Adrenal gland (tissue), 12 donors: ENCODE results near the gene PUM2. TPM values are rescaled to one million over a fixed set of nuclear protein-coding genes. Genes with fewer than 3 reads are reported as not detected.
"Not testable (repeated sequence)": the region's sequence is repeated elsewhere in the genome, so short reads cannot be mapped to it uniquely, and the experiment has no call there.

Experiments used
- DNase-seq, 7 donors: peaks; one replicate each; pipeline ENCODE4 v3.0.0-alpha.2; 2019 to 2020
- H3K27ac ChIP-seq, 5 donors: fragments of 200-600 bp; sonication (generic) in 4 of 5; 1 replicate in 3 of 5; 2 replicates in 2 of 5; pipeline versions ENCODE4 v1.5.1 to v1.8.0; 2016 to 2020; ENCODE audit warnings: mild to moderate bottlenecking in 1 of 5
- H3K27me3 ChIP-seq: fragments of 200-600 bp; 2 replicates; pipeline ENCODE4 v1.8.0; 2021
- H3K36me3 ChIP-seq, 2 donors: fragments of 200-600 bp; replicated peaks in 1 of 2; 1 replicate in 1 of 2; 2 replicates in 1 of 2; pipeline versions ENCODE4 v1.5.1 to v1.8.0; 2018 to 2022
- H3K4me1 ChIP-seq, 2 donors: fragments of 200-600 bp; replicated peaks in 1 of 2; 1 replicate in 1 of 2; 2 replicates in 1 of 2; pipeline versions ENCODE4 v1.5.1 to v1.8.0; 2018 to 2021
- H3K4me3 ChIP-seq, 4 donors: fragments of 200-600 bp; sonication (generic) in 3 of 4; one replicate each; pipeline ENCODE4 v1.5.1; 2016 to 2018
- H3K9me3 ChIP-seq, 3 donors: fragments of 200-600 bp; sonication (generic) in 1 of 3; replicated peaks in 1 of 3; 1 replicate in 2 of 3; 2 replicates in 1 of 3; pipeline versions ENCODE4 v1.5.1 to v1.8.0; 2016 to 2021
- POLR2A ChIP-seq, 2 donors: fragments of 450-650 bp; IDR thresholded peaks; one replicate each; pipeline ENCODE4 v1.6.1; 2017; ENCODE audit warnings: antibody characterized with exemption in 2 of 2, mild to moderate bottlenecking in 2 of 2, moderate library complexity in 1 of 2
- WGBS, 4 donors: extraction: QIAGEN DNeasy Blood & Tissue Kit in 2 of 4; methylation state at CpG; one replicate each; pipeline versions ENCODE4 v1.1.5 to v1.1.7; 2013 to 2017; 5-methylcytosine and 5-hydroxymethylcytosine counted together
- intact Hi-C, 2 donors: fragments of 100-400 bp; cut with DNase I; formaldehyde crosslinking; loops; one replicate each; pipeline versions ENCODE4 v1.14.1 to v1.15.0; 2022 to 2023
- polyA plus RNA-seq, 3 donors: library from polyadenylated mRNA; stranded (reverse); fragments of 200-250 nt in 2 of 3; fragments of 350-450 nt in 1 of 3; fragmentation: Illumina TruSeq in 1 of 3; extraction: RNeasy Lipid Tissue Mini Kit (QIAGEN cat#74804) in 1 of 3; gene quantifications; one replicate each; pipeline ENCODE4 v1.2.3, GENCODE V29; 2013 to 2014
- total RNA-seq, 9 donors: library from RNA; depleted of rRNA in 4 of 9; stranded (reverse); fragments of >200 nt in 4 of 9; fragments of 120-200 nt in 1 of 9; fragmentation: NEBNext Ultra II Directional in 1 of 9; extraction: Animal tissue kit (Norgen Biotek cat#: 25700) in 1 of 9; gene quantifications; one replicate each; pipeline versions ENCODE4 v1.1.0 to v1.2.4, GENCODE V29; 2013 to 2023
- TF ChIP-seq, protein P1 (sequence below), 6 experiments: fragments of 450-650 bp in 4 of 6; fragments of 200-600 bp in 2 of 6; sonication (generic) in 1 of 6; IDR thresholded peaks; 1 replicate in 5 of 6; 2 replicates in 1 of 6; pipeline versions ENCODE4 v1.5.1 to v1.8.0; 2016 to 2021; ENCODE audit warnings: antibody characterized with exemption in 6 of 6, mild to moderate bottlenecking in 2 of 6, moderate library complexity in 1 of 6
- donor health status: healthy with polysubstance abuse.
- donor health status: Bipolar disorder and iron deficiency.
- donor health status: DM: yes; HTN: yes; CAD: no.
- donor health status: DM: no; HTN: no; CAD: no.
- donor health status: DM: no; HTN: no; CAD: no.
- donor health status: DM: yes; HTN: yes; CAD: no.

The PUM2 gene
- total and polyA plus RNA-seq, 12 donors: 25.5 to 105 (median 53.3) TPM

DNA sequence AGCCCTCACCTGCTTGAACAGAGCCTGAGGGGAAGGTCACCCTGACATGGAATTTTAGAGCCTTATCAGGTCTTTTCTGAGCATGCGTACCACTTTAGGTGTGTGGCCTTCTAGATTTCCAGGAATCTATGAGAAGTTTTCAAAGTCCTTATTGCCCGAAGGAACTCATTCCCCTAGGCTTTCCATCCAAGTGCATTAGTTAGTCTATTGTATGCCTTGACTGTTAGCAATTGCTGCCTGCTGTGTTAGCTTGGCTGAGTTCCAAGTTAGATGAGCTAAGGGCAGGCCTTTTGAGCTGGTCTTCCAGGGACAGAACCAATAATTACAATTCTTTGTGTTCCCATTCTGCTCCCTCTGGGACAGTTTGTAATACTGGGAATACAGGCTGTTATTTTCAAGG lies 30.8 kb upstream of the PUM2 start:
- Histone ChIP-seq H3K4me1 (peaks cover 0 to 17% of the 10 kb centered on the region in 2 donors), H3K27ac (no peak overlapping the region)
- intact Hi-C loops: no loop called here

GRCh38 chr2:20378891-20379519 lies 28.4 kb upstream of the PUM2 start:
- Histone ChIP-seq H3K4me3 (no peak overlapping the region), H3K27me3 (no peaks in the 10 kb centered on the region), H3K27ac (peak overlapping the region in 2 of 5 donors; percentile 42 to 51), H3K4me1 (peaks cover 0 to 17% of the 10 kb centered on the region in 2 donors), H3K36me3 (no peaks in the 10 kb centered on the region), H3K9me3 (no peaks in the 10 kb centered on the region)
- WGBS, 4 donors: 20 to 26% (median 24%) methylated on average over 13 of the region's 13 CpGs
- TF ChIP-seq, protein P1, sequence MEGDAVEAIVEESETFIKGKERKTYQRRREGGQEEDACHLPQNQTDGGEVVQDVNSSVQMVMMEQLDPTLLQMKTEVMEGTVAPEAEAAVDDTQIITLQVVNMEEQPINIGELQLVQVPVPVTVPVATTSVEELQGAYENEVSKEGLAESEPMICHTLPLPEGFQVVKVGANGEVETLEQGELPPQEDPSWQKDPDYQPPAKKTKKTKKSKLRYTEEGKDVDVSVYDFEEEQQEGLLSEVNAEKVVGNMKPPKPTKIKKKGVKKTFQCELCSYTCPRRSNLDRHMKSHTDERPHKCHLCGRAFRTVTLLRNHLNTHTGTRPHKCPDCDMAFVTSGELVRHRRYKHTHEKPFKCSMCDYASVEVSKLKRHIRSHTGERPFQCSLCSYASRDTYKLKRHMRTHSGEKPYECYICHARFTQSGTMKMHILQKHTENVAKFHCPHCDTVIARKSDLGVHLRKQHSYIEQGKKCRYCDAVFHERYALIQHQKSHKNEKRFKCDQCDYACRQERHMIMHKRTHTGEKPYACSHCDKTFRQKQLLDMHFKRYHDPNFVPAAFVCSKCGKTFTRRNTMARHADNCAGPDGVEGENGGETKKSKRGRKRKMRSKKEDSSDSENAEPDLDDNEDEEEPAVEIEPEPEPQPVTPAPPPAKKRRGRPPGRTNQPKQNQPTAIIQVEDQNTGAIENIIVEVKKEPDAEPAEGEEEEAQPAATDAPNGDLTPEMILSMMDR (IDR thresholded peaks at IDR 0.05): peak; percentile 68 to 86 (median 82)
- TF ChIP-seq POLR2A (IDR thresholded peaks at IDR 0.05): no peak
- intact Hi-C loops: loop anchor here in 1 of 2 donors (10.0 kb wide), 1 partner anchor 266 kb away; no protein-coding TSS in a partner anchor
- peak; percentile 85 to 93 (median 90) for DNase-seq

More for the DNA sequence above, 30.8 kb upstream of the PUM2 start:
- DNase-seq: peak in 6 of 7 donors; percentile 44 to 71 (median 48)
- no peak overlapping the region for H3K4me3 ChIP-seq
- TF ChIP-seq, protein P1 (IDR thresholded peaks at IDR 0.05): no peak
- TF ChIP-seq POLR2A (IDR thresholded peaks at IDR 0.05): no peak
- 40 to 68% (median 57%) methylated on average over 1 to 2 of the region's 2 CpGs for WGBS, 4 donors
- no peaks in the 10 kb centered on the region for H3K27me3 ChIP-seq
- H3K36me3 ChIP-seq: no peaks in the 10 kb centered on the region
- H3K9me3 ChIP-seq: no peaks in the 10 kb centered on the region

DNA sequence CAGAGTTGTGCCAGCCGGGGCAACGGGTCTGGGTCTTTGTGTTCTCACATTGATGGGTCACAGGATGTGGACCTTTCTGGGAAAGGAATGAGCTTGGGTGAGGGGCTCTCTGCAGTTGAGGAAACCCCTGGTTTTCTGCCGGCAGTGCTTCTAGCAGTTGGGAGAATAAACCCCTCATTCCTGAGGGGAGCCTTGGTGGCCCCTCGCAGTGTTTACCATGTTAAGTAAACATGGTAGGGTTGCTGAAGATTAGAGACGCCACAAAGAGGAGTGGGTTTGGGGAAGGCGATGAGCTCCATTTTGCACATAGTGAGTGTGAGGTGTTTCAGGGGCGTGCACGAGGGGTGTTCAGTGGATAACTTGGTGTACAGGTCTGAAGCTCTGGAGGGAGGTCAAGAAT lies 27.7 kb upstream of the PUM2 start:
- Histone ChIP-seq H3K9me3 (no peaks in the 10 kb centered on the region), H3K4me1 (peaks cover 0 to 17% of the 10 kb centered on the region in 2 donors), H3K36me3 (no peaks in the 10 kb centered on the region), H3K4me3 (no peak overlapping the region), H3K27me3 (no peaks in the 10 kb centered on the region), H3K27ac (no peak overlapping the region)
- intact Hi-C loops: loop anchor here in 1 of 2 donors (10.0 kb wide), 1 partner anchor 266 kb away; no protein-coding TSS in a partner anchor
- no peak for DNase-seq
- TF ChIP-seq, protein P1 (IDR thresholded peaks at IDR 0.05): no peak
- no peak for TF ChIP-seq POLR2A (IDR thresholded peaks at IDR 0.05)
- WGBS, 4 donors: 74 to 84% (median 83%) methylated on average over 8 of the region's 8 CpGs

GRCh38 chr2:20377741-20378140 lies 27.1 kb upstream of the PUM2 start:
- peaks cover 0 to 17% of the 10 kb centered on the region in 2 donors for H3K4me1 ChIP-seq
- DNase-seq: no peak
- no peaks in the 10 kb centered on the region for H3K27me3 ChIP-seq
- no peak for TF ChIP-seq POLR2A (IDR thresholded peaks at IDR 0.05)
- TF ChIP-seq, protein P1 (IDR thresholded peaks at IDR 0.05): no peak
- WGBS, 4 donors: 88 to 92% (median 90%) methylated on average over 4 of the region's 4 CpGs
- H3K9me3 ChIP-seq: no peaks in the 10 kb centered on the region
- intact Hi-C loops: loop anchor here in 1 of 2 donors (10.0 kb wide), 1 partner anchor 267 kb away; no protein-coding TSS in a partner anchor
- H3K36me3 ChIP-seq: no peaks in the 10 kb centered on the region
- no peak overlapping the region for H3K4me3 ChIP-seq
- H3K27ac ChIP-seq: no peak overlapping the region

DNA sequence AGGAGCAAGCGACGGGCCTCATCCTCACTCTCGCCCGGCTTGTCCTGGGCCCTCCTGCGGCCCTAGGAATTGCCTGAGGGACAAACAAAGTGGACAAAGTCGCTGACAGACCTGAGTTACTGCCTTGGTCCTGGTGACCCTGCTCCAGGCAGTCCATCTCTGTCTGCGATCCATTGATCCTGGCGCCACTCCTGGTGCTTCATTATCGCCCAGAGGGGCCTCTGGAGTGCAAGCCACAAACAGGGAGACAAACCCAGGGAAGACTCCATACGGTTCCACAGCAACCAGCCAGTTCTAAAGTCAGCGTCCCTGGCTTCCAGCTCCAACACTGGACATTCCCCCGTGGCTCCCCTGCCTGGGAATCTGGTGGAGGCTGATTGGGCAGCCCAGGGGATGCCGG lies 24.3 kb upstream of the PUM2 start:
- H3K9me3 ChIP-seq, H3K27ac ChIP-seq, H3K36me3 ChIP-seq, H3K27me3 ChIP-seq, H3K4me3 ChIP-seq, H3K4me1 ChIP-seq, DNase-seq: not testable (repeated sequence)
- 82 to 92% (median 87%) methylated on average over 6 to 12 of the region's 13 CpGs for WGBS, 4 donors
- intact Hi-C loops: loop anchor here in 1 of 2 donors (10.0 kb wide), 1 partner anchor 270 kb away; no protein-coding TSS in a partner anchor
